ENCODE data around the gene MPC2.
"Not testable (repeated sequence)": the region's sequence is repeated elsewhere in the genome, so short reads cannot be mapped to it uniquely, and the experiment has no call there.

MPC2 gene

GRCh38 chr1:167934426-167935215 lies 2.3 kb downstream of the MPC2 start:
- DNase-seq, result no peak

- DNase-seq, result no peak
Observed at GRCh38 chr1:167933788-167934187, 3.1 kb downstream of the MPC2 start.

- DNase-seq, result no peak
Observed at GRCh38 chr1:167929725-167930124, 7.1 kb downstream of the MPC2 start.

GRCh38 chr1:167928919-167929318 lies 8.0 kb downstream of the MPC2 start:
- not testable (repeated sequence) for DNase-seq

GRCh38 chr1:167928457-167928852 lies 8.4 kb downstream of the MPC2 start:
- DNase-seq, result no peak

- no peak for DNase-seq
Observed at GRCh38 chr1:167927046-167927754, 9.7 kb downstream of the MPC2 start.

- no peak for DNase-seq
Observed at GRCh38 chr1:167926486-167926997, 10.3 kb downstream of the MPC2 start.

- DNase-seq, result no peak
Observed at GRCh38 chr1:167924543-167925231, 12.2 kb downstream of the MPC2 start.

- no peak for DNase-seq
Observed at GRCh38 chr1:167924102-167924501, 12.8 kb downstream of the MPC2 start.

GRCh38 chr1:167923324-167924056 lies 13.4 kb downstream of the MPC2 start:
- DNase-seq, result no peak

GRCh38 chr1:167922611-167923074 lies 14.2 kb downstream of the MPC2 start:
- no peak for DNase-seq

- no peak for DNase-seq
Observed at GRCh38 chr1:167922023-167922422, 14.8 kb downstream of the MPC2 start.

- no peak for DNase-seq
Observed at GRCh38 chr1:167916766-167917511, 19.9 kb downstream of the MPC2 start.

GRCh38 chr1:167915569-167915968 lies 21.3 kb downstream of the MPC2 start:
- no peak for DNase-seq

- no peak for DNase-seq
Observed at GRCh38 chr1:167913895-167914496, 22.9 kb downstream of the MPC2 start, which contains the start of gene ADCY10. Gene ADCY10 (minus strand): TSS chr1:167914134. CDS start chr1:167905140, 8,994 bp downstream.

GRCh38 chr1:167912294-167912693 lies 24.6 kb downstream of the MPC2 start:
- no peak for DNase-seq

GRCh38 chr1:167911413-167911812 lies 25.5 kb downstream of the MPC2 start:
- no peak for DNase-seq

- no peak for DNase-seq
Observed at GRCh38 chr1:167910530-167910929, 26.3 kb downstream of the MPC2 start.

- no peak for DNase-seq
Observed at GRCh38 chr1:167909691-167910180, 27.1 kb downstream of the MPC2 start.

- no peak for DNase-seq
Observed at GRCh38 chr1:167905671-167906070, 31.2 kb downstream of the MPC2 start.

GRCh38 chr1:167905182-167905581 lies 31.7 kb downstream of the MPC2 start:
- no peak for DNase-seq

Data from stimulated activated CD4-positive, alpha-beta T cell treated with anti-CD3 and anti-CD28 coated beads, Interleukin-4, amount 100 ng/mL, for 24 hours (primary cell).